ENCODE data around the gene PPFIA2. TPM values are rescaled to one million over a fixed set of nuclear protein-coding genes. Genes with fewer than 3 reads are reported as not detected.

Gene PPFIA2
- polyA plus RNA-seq, 3 donors = not detected

- no peaks in the 10 kb centered on the region for H3K36me3 Mint-ChIP-seq
- no peaks in the 10 kb centered on the region for H3K79me2 ChIP-seq (ENCODE audit: insufficient read depth, low read length)
- WGBS (ENCODE audit: insufficient coverage) = 78% methylated on average over 2 of the region's 4 CpGs
- H3K27ac Mint-ChIP-seq = no peak overlapping the region
- no peak overlapping the region for H3K9ac ChIP-seq (ENCODE audit: insufficient read depth, low read length, poor library complexity, severe bottlenecking)
- intact Hi-C loops (cut with micrococcal nuclease) = no loop called here
- peaks cover 0 to 3% (median 2%) of the 10 kb centered on the region in 7 donors for H3K9me3 Mint-ChIP-seq
- no peaks in the 10 kb centered on the region for H3K27me3 ChIP-seq (ENCODE audit: control insufficient read depth in 2 of 2, insufficient read depth in 2 of 2, low read length in 2 of 2)
- no peaks in the 10 kb centered on the region for H3K36me3 ChIP-seq (replicated peaks in 1 of 2; ENCODE audit: control insufficient read depth in 1 of 2, insufficient read depth in 2 of 2, low read length in 2 of 2)
- H3K27me3 Mint-ChIP-seq (ENCODE audit: low read depth in 3 of 3) = peaks cover 0 to 2% (median 0%) of the 10 kb centered on the region in 3 donors
- H4K20me1 ChIP-seq (ENCODE audit: insufficient read depth, low read length) = no peaks in the 10 kb centered on the region
- no peak overlapping the region for H3K4me3 ChIP-seq (replicated peaks in 1 of 3; ENCODE audit: low read depth in 2 of 3, low read length in 3 of 3)
- no peak overlapping the region for H2AFZ ChIP-seq (ENCODE audit: insufficient read depth, low read depth, low read length, poor library complexity, severe bottlenecking)
- H3K4me1 ChIP-seq (ENCODE audit: control insufficient read depth in 1 of 2, insufficient read depth in 2 of 2, low read length in 2 of 2) = no peaks in the 10 kb centered on the region
- no peak overlapping the region for H3K4me2 ChIP-seq (replicated peaks; ENCODE audit: extremely low read depth, low read length, poor library complexity, severe bottlenecking)
- H3K4me1 Mint-ChIP-seq = no peaks in the 10 kb centered on the region
- no peak for DNase-seq
- no peak for TF ChIP-seq CTCF (IDR thresholded peaks at IDR 0.05)
- no peak overlapping the region for H3K4me3 Mint-ChIP-seq
- no peaks in the 10 kb centered on the region for H3K9me3 ChIP-seq (replicated peaks in 1 of 2; ENCODE audit: control insufficient read depth in 1 of 2, insufficient read depth in 1 of 2, low read length in 2 of 2)
- no peak overlapping the region for H3K27ac ChIP-seq (ENCODE audit: low read depth in 1 of 2, low read length in 2 of 2)
These were observed 513.1 kb downstream of the PPFIA2 start for GRCh38 chr12:81245907-81246570.

GRCh38 chr12:81245458-81245857 lies 513.7 kb downstream of the PPFIA2 start:
- no peak for DNase-seq
- no peak for TF ChIP-seq CTCF (IDR thresholded peaks at IDR 0.05)
- no peak overlapping the region for H3K27ac Mint-ChIP-seq
- H3K4me1 Mint-ChIP-seq = no peaks in the 10 kb centered on the region
- H3K4me2 ChIP-seq (replicated peaks; ENCODE audit: extremely low read depth, low read length, poor library complexity, severe bottlenecking) = no peak overlapping the region
- H3K27me3 Mint-ChIP-seq (ENCODE audit: low read depth in 3 of 3) = peaks cover 0 to 2% (median 0%) of the 10 kb centered on the region in 3 donors
- H3K27me3 ChIP-seq (ENCODE audit: control insufficient read depth in 2 of 2, insufficient read depth in 2 of 2, low read length in 2 of 2) = no peaks in the 10 kb centered on the region
- H3K9ac ChIP-seq (ENCODE audit: insufficient read depth, low read length, poor library complexity, severe bottlenecking) = no peak overlapping the region
- no peaks in the 10 kb centered on the region for H3K9me3 ChIP-seq (replicated peaks in 1 of 2; ENCODE audit: control insufficient read depth in 1 of 2, insufficient read depth in 1 of 2, low read length in 2 of 2)
- no peak overlapping the region for H2AFZ ChIP-seq (ENCODE audit: insufficient read depth, low read depth, low read length, poor library complexity, severe bottlenecking)
- H3K36me3 Mint-ChIP-seq = no peaks in the 10 kb centered on the region
- intact Hi-C loops (cut with micrococcal nuclease) = no loop called here
- no peak overlapping the region for H3K27ac ChIP-seq (ENCODE audit: low read depth in 1 of 2, low read length in 2 of 2)
- H3K4me3 ChIP-seq (replicated peaks in 1 of 3; ENCODE audit: low read depth in 2 of 3, low read length in 3 of 3) = no peak overlapping the region
- H3K9me3 Mint-ChIP-seq = peaks cover 0 to 3% (median 2%) of the 10 kb centered on the region in 7 donors
- no CpG with 5 or more reads among the region's 2 CpGs for WGBS (ENCODE audit: insufficient coverage)
- H3K4me3 Mint-ChIP-seq = no peak overlapping the region
- no peaks in the 10 kb centered on the region for H3K4me1 ChIP-seq (ENCODE audit: control insufficient read depth in 1 of 2, insufficient read depth in 2 of 2, low read length in 2 of 2)
- no peaks in the 10 kb centered on the region for H3K36me3 ChIP-seq (replicated peaks in 1 of 2; ENCODE audit: control insufficient read depth in 1 of 2, insufficient read depth in 2 of 2, low read length in 2 of 2)
- no peaks in the 10 kb centered on the region for H4K20me1 ChIP-seq (ENCODE audit: insufficient read depth, low read length)
- H3K79me2 ChIP-seq (ENCODE audit: insufficient read depth, low read length) = no peaks in the 10 kb centered on the region

All from CD14-positive monocyte (primary cell).